Measurements from ENCODE around the gene CAPZB.

GRCh38 chr1:19385869-19386591 is 99.3 kb downstream of the CAPZB start:
- TF ChIP-seq CTCF (IDR thresholded peaks at IDR 0.05) (no peak), POLR2AphosphoS5 (IDR thresholded peaks at IDR 0.05; ENCODE audit: low read depth, low read length) (no peak), TCF7L2 (IDR thresholded peaks at IDR 0.05; ENCODE audit: low read depth, low read length) (no peak)
- TF ChIP-seq, protein P1, sequence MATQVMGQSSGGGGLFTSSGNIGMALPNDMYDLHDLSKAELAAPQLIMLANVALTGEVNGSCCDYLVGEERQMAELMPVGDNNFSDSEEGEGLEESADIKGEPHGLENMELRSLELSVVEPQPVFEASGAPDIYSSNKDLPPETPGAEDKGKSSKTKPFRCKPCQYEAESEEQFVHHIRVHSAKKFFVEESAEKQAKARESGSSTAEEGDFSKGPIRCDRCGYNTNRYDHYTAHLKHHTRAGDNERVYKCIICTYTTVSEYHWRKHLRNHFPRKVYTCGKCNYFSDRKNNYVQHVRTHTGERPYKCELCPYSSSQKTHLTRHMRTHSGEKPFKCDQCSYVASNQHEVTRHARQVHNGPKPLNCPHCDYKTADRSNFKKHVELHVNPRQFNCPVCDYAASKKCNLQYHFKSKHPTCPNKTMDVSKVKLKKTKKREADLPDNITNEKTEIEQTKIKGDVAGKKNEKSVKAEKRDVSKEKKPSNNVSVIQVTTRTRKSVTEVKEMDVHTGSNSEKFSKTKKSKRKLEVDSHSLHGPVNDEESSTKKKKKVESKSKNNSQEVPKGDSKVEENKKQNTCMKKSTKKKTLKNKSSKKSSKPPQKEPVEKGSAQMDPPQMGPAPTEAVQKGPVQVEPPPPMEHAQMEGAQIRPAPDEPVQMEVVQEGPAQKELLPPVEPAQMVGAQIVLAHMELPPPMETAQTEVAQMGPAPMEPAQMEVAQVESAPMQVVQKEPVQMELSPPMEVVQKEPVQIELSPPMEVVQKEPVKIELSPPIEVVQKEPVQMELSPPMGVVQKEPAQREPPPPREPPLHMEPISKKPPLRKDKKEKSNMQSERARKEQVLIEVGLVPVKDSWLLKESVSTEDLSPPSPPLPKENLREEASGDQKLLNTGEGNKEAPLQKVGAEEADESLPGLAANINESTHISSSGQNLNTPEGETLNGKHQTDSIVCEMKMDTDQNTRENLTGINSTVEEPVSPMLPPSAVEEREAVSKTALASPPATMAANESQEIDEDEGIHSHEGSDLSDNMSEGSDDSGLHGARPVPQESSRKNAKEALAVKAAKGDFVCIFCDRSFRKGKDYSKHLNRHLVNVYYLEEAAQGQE (IDR thresholded peaks at IDR 0.05; ENCODE audit: insufficient read depth in 1 of 2, low read depth in 2 of 2, low read length in 1 of 2): no peak
